NOMO-1 (cell line): Measurements from ENCODE around the gene DTD1.
"Not testable (repeated sequence)": the region's sequence is repeated elsewhere in the genome, so short reads cannot be mapped to it uniquely, and the experiment has no call there.

Experiments
- DNase-seq, 2 experiments: peaks; one replicate each; lab custom pipeline; 2025; ENCODE audit not compliant: unreplicated experiment in 2 of 2; lab: John Stamatoyannopoulos, UW

DTD1 gene

DNA sequence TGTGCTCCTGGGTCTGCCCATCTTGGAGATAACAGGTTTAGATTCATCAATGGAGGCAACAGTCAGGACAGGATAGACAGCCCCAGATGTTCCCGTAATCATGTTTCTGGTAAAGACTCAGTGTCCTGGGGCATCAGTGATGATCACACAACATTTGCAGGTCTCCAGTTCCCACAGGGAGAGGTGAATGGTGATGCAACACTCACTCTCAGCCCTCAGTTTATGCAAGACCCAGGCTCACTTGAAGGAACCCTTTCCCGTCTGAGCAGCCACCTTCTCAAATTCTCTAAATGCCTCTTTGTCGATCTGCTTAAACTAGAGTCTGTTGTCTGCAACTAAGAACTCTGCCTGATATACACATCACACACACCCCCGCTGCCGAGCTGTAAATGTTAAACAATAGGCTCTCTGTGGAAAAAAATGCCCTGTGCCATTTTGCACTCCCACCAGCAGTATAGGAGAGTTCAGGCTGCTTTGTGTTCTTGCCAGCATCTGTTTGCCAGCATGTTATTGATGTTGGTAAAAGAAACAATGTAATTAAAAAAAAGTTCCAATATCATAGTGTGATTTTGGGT is 195.6 kb downstream of the DTD1 start:
- DNase-seq = no peak

GRCh38 chr20:18787046-18787445 is 199.2 kb downstream of the DTD1 start:
- DNase-seq = not testable (repeated sequence)

- no peak for DNase-seq
Measured at GRCh38 chr20:18788021-18788420, 200.2 kb downstream of the DTD1 start.

DNA sequence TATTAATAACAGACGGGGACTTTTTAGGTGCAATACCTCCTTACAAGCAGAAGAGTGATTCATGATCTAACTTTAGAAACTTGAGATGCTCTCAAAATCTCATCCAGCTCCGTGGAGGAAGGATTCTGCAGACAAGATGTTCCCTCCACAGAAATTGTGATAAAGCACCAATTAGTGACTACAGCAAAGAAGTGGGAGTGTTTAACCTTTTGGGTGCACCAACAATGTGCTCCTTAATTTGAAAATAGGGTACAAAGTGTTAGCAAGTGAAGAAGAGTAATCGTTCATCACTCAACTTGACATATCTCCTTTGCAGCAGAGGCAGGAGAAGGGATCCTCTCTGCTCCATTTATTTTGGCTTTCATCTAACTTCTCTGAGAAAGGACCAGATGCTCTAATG is 202.9 kb downstream of the DTD1 start:
- no peak for DNase-seq

DNA sequence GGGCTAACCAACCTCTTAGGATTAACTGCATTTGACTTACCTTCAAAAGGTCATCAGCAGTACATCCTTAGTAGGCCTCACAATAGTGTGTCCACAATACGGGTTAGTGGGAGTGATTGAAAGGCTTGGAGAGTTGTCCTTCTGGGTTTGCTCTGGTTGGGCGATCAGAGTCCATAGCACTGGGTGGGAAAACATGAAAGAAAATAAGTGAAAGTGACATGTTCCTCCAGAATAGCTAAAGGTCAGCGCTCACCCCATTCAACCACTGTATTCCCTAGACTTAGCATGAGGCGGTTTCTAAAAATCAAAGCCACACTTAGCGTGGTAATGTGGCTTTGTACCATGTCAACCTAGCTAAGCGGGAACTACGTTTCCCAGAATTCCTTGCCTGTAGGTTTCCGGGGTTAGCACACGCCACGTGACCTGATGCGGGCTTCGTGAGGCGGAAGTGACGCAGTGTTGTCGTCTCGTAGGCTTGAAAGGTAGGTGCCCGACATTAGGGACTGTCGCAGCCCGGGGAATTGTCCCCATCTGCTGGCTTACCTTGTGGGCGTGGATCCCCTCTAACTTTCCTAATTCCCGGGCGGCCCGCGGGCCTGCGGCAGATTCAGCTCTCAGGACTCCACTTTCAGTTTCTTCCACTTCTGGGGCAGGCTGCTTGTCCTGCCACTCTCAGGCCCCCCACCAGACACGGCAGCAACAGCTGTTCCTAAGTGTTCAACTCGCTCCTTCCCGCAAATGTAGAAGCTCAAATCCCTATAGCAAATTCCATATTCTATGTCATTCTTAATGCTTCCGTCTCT is 206.0 kb downstream of the DTD1 start:
- DNase-seq = peak; percentile 83 to 95

DNA sequence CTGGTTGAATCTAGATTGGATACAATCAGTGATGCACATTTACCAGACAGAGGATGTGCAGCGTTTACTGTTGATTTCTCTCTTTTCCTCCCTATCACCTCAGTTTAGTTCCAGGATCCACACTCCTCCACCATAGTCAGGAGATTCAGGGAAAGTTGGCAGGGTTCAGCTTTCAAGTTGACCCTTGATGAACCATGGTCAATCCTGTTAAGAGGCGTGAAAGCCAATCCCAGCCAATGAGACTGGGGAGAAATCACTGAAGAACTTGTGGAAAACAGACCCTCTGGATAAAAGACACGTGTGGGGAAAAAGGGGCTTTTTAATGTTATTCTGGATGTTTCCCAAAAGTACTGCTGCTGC is 206.6 kb downstream of the DTD1 start:
- no peak for DNase-seq

GRCh38 chr20:18795366-18795765 is 207.5 kb downstream of the DTD1 start:
- DNase-seq = no peak

DNA sequence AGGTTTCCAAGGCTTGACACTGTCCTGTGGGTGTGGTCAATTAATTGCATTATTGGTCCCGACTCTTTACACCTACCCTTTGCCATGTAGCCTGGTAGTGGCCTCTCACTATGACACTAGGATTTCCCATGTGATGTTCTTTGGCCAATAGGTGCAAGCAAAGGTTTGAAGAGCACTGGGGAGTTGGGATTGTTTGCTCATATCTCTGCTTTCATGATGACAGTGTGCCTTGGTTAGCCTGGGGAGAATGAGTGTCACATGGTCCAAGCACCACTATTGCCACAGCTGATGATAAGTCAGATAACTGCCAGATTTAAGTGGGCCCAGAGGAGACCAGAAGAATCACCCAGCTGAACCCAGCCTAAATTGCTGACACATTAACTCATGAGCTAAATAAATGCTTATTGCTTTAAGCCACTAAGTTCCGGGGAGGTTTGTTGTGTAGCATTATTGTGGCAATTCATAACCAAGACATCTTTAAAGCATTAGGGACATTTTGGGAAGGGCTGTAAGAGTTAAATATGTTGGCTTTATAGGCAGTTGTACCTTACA is 208.5 kb downstream of the DTD1 start:
- DNase-seq = no peak

DNA sequence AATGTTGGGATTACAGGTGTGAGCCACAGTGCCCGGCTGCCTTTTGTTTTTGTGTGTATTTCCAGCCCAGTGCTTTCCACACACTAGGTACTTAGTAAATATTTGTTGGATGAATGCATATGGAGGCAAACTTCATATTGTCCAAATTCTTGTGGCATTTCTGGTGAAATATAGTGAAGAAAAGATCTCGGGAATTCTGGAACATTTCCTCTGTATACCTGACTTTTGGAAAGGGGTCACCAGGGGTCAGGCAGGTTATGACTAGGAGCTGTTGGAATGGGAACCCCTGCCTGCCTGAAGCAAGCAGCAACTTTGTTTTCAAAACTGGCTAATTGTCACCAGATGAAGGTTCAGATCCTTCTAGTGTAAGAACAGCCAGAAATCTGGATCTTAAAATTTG is 213.7 kb downstream of the DTD1 start:
- no peak for DNase-seq

DNA sequence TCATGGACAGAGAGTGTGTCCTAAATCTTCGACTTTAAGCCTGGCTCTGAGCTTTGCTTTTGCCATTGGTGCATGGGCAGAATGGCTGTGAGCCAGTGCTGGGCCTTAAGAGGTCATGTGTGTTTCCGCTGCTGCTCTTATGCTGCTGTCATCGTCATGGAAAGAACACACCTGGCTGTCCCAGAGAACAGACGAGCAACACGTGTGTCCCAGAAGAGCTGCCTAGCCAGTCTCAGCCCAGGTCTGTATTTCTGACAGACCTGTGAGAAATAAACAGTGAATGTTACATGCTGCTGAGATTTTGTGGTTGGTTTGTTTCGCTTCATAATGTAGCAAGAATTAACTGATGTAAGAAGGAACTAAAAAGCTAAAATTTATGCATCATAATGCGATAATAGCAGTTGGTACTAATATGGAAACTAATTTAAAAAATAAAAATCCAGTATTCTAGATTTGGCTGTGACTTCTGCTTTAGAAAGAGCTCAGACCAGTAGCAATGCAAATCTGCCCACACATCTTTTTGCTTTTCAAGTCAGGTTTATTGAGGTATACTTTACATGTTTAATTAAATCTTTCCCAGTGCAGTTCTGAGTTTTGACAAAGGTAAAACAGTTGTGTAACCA is 214.3 kb downstream of the DTD1 start:
- DNase-seq = no peak

GRCh38 chr20:18805881-18806280 is 218.0 kb downstream of the DTD1 start:
- no peak for DNase-seq

DNA sequence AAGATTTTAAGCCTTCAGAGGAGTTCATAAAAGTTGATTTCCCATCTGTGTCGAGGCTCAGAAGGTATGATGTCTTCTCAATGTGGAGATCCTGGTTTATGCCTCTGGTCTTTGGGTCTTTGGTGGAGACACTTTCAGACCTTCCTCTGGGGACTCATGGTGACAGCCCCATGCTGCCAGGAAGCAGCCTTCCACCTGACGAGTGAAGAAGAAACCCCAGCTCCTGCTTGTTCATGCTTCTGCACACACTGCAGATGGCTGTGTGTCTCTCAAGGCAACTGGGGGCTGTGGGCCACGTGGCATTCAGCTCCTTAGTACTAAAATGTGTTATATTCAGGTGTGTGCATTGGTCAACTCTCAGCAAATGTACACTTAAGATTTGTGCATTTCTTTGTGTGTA is 220.9 kb downstream of the DTD1 start:
- no peak for DNase-seq

DNA sequence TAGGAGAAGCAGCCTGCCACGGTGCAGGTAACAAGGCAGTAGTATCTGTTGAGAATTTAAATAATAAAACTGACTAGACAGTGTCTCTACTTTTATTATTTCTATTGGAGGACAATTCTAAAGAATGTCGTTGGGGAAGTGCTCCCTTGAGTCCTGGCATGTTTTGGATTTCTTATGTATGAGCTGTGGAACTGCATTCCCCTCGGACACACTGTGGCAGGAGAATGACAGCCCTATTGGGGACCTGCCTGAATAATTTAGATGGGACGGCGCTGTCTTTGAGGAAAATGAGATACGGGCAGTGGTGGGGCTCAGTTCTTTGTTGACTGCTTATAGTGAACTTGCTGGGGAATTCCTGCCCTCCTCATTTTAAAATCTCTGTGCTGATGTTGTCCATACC is 223.3 kb downstream of the DTD1 start:
- DNase-seq = no peak

GRCh38 chr20:18811904-18812303 is 224.1 kb downstream of the DTD1 start:
- DNase-seq = no peak

DNA sequence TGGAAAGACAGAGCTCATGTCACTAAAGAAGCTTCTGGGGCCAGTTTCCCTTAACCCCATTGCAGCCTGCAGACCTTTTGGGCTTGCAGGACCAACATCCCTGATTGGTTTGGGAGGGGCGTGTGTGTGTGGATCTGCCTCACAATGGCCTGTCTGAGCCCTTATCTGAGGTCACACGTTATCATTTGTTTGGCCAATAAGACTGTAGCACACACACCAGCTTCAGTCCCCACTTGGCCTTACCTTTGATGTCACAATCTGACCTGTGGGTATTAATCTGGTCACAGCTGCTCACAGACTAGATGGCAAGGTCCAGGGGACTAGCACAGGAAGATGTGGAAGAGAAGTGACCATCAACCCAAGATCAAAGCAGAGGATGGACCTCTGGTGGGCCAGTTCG is 225.6 kb downstream of the DTD1 start, which contains the start of gene SCP2D1:
TSS of gene SCP2D1 (plus strand) at position 301 of the 400 bp plus-strand sequence. CDS start at position 334, 33 bp downstream.
- no peak for DNase-seq

GRCh38 chr20:18815194-18815942 is 227.5 kb downstream of the DTD1 start:
- DNase-seq = no peak
